Suppressor macrophage treated with lipopolysaccharide for 1 hour (primary cell): ENCODE data around the gene S1PR3.

Source experiments
- DNase-seq, 3 donors: peaks; one replicate each; pipeline ENCODE4 v3.0.0-alpha.2; 2020 to 2022

S1PR3 gene

DNA sequence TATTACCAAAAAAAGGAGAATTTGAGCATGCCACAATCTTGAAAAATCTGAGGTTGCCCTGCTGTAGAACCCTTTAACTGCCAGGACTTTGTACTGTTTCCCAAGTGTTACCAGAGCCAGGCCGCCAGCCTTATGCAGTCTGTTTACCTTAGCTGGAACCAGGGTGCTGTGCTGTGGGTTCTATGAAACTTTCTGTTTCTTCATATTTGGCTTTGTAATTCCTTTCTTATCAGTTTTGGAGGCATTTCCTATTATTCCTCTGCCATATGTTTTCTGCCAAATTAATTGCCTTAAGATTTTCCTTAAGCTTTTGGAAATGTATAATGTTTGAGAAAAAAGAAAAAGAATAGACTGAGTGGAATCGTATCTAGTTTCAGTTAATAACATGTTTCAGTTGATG lies 2.1 kb downstream of the S1PR3 start:
- no peak for DNase-seq

DNA sequence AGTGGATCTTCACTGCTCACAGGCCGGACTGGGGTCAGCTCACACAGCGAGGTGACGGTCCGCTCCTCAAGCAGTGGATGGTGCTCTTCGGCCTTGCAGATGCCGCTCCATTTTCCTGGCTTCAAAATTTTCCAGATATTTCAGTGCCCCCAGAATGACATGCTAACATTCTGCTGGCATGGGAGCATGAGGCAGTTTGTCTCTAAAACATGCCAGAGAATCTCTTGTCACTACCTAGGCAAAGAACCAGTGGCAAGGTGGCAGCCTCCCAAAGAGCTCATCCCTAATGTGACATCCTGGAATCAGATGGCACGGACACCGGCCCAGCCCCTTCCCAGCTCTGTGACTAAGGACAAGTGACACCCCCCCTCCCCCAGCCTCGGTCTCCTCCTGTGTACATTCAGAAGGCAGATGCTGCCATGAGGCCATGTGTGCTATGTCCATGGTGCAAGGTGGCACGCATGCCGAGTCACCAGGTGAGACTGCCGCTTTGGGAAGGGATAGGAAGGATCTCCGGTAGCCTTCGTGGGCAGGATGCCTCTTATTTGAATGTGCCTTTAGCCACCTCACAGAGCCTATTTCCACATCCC lies 2.7 kb downstream of the S1PR3 start:
- no peak for DNase-seq

DNA sequence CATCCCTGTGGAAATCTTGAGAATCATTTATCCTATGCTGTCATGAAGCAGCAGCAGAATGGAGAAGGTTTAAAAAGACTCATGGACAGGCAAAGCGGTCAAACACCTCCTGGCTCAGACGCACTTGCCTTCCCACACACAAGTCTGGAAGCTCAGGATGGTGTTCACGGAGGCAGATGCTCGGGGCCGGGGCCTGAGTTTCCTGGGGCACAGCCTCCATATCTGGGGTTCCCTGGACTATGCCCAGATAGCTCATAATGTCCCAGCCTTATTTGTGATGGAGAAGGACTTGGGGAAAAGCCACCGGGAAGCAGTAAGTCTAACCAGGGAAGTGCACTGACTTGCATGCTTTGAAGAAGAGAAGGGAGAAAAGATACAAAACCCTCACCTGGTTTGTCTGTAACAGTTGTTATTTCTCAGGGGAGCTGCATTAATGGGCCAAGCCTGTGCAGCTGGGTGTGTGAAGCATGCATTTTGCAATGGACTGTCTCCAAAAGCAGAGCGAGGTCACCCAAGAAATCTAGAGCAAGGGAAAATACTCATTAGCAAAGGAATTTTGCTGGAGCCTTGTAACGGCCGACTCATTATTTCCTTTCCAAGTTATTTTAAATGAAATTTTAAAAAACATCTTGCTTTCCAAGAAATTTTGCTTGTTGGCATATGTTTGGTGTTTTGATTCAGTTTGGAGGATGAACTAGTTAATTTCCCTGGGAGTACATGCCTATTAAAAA lies 3.4 kb downstream of the S1PR3 start:
- DNase-seq, result no peak

DNA sequence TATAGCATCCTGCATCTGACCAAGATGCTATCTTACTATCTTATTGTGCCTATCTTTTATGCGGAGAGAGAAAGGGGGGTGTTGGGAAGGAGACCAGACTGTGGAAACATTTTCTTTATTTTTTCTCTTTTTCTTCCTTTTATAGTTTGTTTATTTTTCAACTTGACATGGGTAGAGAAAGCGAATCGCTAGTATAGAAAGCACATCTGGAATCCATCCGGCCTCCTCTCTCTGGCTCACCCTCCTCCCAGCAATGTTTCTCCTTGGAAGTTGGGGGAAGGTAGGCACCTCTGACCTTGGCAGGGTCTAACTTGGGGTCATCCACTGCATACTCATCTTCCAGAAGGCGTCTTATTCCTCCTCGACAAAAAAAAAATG lies 3.9 kb downstream of the S1PR3 start:
- no peak for DNase-seq

DNA sequence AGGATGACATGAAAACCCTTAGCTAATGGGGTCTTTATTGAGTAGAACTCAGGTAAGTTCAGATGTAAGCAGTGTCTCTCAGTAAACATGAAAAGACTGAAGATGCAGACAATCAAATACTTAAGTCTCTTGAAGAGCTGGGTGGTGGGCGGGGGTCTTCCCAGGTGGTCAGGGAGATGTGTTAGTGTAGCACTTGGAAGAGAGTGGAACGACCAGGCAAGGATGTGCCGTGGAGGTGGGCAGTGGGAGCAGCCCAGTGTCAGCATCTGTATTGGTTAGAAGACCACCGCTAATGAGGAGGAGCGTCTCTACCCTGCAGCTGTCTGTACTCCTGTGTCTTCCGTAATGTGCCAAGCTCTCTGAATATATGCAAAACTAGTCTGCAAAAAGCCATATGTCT lies 4.4 kb downstream of the S1PR3 start:
- no peak for DNase-seq

DNA sequence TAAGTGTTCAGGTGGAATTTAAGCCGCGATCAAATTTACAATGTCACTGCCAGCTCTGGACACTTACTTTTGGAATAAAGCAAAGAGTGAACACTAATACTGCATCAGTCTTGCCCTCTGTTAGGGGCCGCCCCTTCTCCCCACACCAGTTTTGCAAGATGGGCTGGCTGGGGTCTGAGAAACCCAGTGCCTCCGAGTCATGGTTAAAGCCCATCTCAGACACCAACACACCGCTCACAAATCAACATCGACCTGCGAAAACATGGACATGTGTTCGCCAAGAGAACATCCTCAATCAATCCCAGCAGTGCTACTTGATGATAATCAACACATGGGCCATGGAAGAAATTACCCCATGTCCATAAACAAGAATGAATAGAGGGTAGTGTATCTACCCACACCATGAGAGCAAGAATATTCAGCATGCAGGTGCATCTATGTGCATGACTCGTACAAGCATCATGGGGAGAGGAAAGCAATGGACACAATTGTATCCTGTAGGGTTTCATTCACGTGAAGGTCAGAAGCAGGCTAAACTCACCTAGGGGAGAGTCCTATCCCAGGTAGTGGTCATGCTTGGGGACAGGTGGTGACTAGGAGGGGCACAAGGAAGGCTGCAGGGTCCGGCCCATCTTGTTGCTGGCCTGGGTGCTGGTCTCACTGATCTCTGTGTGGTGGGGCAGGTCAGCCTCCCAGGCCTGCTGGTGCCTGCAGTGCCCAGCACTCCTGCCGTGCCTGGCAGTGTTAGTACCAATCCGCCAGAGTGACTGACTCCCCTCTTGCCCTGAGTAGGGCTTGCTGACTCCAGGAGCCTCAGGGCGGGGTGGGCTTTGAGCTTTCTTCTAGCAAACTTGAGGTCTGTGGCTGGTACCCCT lies 5.0 kb downstream of the S1PR3 start:
- DNase-seq, result no peak

DNA sequence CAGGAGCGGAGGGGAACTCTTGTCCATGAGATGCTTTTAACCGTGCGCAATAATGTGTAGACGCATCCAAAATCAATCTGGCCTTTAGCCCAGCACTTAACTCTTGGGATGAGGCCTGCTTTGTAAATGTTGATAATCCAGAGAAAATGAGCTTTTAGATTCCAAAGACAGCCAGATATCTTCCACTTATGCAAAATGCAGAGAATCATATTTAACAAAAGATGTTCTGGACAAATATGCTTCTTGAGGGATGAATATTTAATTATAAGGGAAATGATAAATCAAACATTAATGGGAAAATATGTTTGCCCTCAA lies 5.6 kb downstream of the S1PR3 start:
- DNase-seq, result no peak

DNA sequence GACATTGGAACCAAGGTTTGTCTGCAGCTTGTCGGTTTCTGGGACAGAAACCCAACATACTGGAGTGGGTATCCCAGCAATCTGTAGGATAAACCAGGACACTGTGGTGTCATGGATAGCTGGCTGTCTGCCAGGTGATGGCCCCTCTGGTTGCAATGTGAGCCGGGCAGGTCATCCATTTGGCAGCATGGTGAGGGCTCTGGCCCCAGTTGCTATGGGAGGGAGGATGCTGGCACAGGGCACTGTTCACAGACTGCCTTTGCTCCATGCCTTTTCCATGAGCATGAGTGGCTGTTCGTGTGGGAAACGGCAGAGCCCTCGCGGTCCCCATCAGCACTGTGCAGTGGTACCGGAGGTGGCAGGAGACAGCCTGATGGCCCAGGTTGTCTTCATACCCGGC lies 6.4 kb downstream of the S1PR3 start:
- no peak for DNase-seq

DNA sequence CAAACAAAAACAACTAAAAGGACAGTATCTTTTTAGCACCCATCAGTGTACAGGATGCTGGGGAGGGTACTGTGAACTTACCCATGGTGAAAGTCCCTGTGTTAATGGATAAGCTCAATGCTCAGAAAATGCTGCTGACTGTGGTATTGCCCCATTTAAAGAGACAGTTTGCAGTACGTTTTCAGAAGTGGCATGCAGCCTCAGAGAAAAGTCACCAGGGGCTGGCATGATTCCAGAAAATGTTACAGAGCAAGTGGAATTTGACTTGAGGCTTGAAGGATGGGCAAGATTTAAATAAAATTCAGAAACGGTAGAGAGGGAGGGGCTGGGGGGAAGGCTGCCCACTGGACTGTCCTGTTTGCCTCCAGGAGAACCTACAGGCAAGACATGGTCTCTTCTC lies 7.2 kb downstream of the S1PR3 start:
- no peak for DNase-seq

DNA sequence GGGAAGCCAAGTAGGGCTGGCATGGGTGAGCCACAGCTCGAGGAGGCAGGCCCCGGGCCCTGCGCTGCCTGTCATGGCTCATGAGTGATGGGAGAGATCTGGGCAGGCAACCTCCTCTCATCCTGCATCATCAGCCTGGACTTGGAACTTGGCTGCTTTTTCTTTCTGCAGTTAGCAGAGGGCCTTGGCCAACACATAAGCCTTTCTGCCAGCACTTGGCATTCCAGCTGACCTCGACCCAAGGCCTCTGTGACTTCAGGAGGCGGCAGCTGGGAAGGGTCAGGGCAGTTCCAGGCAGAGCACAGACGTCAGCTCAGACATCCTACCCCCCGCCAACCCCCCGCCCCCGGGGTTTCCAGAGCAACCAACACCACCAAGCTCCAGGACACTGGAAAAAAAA lies 7.6 kb downstream of the S1PR3 start:
- no peak for DNase-seq

DNA sequence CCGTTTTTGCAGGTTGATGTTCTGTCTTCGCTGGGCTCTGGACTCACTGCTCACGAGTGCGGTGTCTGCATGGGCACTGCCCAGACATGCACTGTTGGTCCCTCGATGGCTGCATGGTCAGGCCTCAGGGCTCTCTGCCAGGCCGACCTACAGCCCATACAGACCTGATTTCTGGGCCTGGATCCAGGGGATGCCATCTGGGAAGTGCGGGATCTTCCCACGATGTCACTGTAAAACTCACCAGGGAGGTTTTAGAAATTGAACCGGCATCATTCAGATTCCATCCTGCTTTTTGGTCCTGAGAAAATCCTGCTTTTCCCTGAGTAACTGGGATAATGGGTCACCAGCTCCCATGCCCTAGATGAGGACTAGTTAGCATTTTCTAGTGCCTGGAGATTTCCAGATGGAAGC lies 9.1 kb downstream of the S1PR3 start:
- DNase-seq, result no peak

DNA sequence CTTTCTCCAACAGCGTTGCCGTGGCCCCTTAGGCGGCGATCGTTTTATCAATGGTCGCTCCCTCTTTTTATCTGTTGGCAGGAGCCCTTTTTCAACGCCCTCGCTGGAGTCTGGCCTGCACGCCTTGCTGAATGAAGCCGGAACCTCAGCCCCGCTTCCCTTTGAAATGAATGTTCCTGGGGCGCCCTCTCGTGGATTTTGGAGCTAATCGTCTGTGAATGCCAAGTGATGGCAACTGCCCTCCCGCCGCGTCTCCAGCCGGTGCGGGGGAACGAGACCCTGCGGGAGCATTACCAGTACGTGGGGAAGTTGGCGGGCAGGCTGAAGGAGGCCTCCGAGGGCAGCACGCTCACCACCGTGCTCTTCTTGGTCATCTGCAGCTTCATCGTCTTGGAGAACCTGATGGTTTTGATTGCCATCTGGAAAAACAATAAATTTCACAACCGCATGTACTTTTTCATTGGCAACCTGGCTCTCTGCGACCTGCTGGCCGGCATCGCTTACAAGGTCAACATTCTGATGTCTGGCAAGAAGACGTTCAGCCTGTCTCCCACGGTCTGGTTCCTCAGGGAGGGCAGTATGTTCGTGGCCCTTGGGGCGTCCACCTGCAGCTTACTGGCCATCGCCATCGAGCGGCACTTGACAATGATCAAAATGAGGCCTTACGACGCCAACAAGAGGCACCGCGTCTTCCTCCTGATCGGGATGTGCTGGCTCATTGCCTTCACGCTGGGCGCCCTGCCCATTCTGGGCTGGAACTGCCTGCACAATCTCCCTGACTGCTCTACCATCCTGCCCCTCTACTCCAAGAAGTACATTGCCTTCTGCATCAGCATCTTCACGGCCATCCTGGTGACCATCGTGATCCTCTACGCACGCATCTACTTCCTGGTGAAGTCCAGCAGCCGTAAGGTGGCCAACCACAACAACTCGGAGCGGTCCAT lies 10.0 kb downstream of the S1PR3 start:
- peak; percentile 88 to 95 (median 94) for DNase-seq

DNA sequence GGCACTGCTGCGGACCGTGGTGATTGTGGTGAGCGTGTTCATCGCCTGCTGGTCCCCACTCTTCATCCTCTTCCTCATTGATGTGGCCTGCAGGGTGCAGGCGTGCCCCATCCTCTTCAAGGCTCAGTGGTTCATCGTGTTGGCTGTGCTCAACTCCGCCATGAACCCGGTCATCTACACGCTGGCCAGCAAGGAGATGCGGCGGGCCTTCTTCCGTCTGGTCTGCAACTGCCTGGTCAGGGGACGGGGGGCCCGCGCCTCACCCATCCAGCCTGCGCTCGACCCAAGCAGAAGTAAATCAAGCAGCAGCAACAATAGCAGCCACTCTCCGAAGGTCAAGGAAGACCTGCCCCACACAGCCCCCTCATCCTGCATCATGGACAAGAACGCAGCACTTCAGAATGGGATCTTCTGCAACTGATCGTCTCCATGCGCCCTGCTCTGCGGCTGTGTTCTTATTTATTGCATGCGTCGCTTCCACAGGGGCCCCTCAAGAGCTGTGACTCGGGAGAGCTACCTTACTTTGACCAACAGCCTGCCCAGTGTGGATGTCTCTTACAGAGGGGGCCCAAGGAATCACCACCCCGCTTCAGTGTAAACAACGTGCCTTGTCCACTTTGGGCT lies 10.8 kb downstream of the S1PR3 start:
- no peak for DNase-seq

DNA sequence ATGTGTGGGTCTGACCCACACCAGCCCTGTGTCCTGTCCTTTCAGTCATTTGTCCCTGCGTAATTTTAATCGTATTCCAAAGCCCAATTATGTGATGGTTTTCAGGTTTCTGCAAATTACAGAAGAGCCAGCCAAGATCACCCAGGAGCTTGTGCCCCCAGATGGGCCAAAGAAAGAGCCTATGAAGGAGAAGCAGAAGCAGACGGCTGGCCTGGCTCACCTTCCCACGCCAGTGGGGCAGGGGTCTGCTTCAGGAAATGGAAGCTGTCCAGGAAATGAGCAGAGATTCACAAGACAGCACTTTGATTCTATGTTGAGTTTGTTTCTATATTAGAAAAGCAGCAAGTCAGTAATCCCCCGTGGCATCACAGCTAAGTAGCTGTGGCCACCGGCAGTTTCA lies 11.7 kb downstream of the S1PR3 start:
- no peak for DNase-seq

DNA sequence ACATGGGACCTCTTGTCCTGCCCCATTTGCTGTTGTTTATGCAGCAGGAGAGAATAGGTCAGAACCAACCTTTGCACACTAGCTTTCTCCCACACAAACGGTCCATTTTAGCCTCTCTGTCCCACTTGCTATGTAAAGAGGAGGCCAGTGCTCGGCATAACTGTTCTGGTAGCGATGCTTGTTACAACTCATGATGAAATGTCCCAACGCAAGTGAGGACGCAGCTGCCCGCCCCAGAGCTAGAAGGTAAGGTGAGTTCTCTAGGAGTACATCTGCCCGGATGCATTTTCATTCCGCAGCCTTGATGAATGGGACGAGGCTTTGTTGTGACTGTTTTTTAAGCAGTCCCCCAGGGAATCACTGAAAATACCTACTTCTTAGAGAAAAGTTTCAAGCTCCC lies 14.1 kb downstream of the S1PR3 start:
- DNase-seq, result no peak

DNA sequence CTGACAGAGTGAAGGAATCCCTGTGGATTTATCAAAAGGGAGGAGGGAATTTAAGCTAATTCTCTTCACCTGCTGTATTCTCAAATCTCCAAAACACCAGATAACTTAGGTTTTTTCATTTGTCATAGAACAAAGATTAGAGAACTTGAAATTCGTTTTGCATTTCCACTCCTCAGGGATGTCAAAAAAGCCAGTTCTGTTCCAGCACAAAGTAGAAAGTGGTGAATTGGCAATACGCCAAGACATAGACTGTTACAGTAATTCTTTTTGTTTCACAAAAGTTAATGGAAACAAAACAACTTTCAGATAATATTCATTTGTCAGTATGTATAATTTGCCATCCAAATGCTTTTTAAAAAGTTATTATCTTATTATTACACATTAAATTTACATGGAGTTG lies 15.0 kb downstream of the S1PR3 start:
- DNase-seq, result no peak

DNA sequence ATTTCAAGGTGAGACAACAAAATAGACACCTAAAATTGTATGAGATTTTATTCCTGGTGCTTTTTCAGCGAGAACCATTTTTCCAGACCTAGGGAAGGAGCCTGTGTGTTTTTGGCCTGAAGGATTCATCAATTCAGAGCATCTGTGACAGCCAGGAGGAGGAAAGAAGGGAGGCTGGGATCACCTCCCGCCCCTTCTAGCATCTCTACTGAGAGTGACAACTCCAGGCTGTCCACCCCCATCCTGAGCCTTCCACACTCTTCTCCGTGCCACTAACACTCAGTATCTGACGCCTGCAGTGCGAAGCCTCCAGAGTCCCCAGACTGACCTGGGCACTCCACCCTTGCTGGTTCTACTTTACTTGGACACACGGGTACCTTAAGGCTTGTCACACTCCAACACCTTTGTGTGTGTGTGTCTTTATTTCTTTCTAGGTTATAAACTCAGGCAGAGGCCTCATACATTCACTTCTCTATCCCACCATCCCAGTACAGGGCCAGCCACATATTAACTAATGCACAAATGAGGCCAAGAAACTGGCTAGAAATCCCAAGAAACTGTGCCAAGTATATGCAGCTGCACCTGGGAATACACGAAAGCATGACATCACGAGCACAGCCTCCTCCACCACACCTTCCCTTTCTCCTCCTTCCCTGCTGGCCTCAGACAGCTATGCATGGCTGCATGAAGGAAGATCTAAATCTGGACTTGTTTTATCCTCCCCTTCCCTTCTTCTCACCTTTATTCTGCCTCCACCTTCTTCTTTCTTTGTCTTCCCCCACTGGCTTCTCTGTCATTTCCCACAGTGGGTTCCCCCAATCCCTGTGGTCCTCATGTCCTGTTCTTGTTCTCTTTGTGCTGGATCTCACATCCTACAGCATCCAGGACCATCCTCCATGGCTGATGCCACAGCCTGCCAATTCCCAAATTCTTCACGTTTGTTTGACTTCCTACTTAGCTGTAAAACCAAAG lies 16.0 kb downstream of the S1PR3 start:
- no peak for DNase-seq

DNA sequence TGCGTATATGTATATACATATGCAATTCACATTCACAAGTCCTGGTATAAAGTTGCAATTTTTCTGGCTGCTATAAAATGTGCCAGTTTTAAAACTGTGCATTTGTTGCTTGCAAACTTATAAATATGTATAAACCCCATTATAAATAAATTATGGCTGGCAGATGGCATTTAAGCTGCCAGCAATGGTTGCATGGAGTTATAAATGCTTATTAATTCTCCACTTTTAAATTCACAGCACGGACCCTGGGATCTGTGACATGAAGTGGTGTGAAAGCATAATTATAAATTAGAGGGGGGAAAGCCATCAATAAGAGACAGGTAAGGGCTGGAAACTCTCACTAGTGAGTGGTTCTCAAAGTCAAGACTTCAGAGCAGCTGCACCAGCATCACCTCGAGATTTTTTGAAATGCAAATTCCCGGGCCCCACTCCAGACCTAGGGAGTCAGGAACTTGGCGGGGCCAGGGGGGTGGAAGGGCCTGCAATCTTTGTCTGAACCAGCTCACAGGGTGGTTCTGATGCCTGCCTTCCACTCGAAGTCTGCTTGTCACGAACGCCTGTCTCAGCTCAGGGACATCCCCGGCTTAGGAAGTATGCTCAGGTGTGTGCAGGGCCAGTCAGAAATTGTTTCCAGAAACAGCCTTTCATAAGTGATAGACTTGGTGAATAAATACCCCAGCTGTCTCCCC lies 16.9 kb downstream of the S1PR3 start:
- DNase-seq, result peak in 1 of 3 donors; percentile 15

DNA sequence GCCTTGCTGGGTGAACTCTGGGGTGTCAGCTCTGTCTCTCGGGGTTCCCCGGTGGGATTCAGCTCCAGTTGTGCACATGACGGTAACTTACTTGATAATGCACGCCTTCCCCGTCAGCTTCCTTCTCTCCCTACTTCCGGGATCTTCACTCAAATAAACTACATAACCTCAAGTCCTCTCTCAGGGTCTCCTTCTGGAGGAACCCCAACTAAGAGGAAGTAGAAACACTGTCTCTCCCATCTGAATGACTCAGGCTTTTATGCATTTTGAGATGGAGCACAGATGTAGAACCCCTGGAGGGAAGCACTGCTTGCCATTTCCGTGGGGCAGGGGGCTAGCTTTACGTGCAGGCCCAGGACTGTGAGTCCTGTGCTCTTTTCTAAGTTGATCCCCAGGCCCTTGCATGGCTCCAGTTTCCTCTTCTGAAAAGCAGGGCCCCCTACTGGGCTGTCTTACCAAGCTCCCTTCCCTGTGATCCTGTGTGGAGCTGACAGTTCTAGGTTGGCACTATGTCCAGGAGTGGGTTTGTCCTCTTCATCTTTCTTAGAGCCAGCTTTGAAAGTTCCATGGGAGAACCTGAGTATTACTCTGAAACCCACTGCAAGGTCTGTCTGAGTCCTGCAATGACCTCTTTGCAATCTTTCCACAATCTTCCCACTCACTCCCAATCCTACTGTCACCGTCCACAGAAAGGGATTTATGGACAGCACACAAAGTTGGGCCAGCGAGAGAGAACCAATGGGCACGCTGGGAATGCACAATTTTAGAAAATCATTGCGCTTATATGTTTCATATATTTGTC lies 17.7 kb downstream of the S1PR3 start:
- DNase-seq, result peak; percentile 33 to 57 (median 44)

DNA sequence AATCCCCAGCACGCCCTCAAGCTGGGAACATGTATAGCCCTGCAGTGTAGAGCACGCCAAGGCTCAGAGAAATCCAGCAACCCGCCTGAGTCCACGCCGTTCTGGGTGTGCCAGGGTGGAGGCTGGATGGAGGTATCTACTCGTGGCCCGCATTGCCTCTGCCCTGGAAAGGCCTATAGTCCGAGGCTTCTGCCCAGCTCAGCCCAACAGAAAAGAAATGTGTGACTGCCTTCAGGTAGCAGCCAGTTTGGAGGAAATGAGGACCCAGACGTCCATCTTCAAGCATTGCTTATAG lies 18.2 kb downstream of the S1PR3 start:
- no peak for DNase-seq
